ENCODE measurements around the gene STARD3NL.
A peak's percentile ranks its signal among the peaks of the same experiment; 100 is the strongest.
"Not testable (repeated sequence)": the region's sequence is repeated elsewhere in the genome, so short reads cannot be mapped to it uniquely, and the experiment has no call there.

The STARD3NL gene

DNA sequence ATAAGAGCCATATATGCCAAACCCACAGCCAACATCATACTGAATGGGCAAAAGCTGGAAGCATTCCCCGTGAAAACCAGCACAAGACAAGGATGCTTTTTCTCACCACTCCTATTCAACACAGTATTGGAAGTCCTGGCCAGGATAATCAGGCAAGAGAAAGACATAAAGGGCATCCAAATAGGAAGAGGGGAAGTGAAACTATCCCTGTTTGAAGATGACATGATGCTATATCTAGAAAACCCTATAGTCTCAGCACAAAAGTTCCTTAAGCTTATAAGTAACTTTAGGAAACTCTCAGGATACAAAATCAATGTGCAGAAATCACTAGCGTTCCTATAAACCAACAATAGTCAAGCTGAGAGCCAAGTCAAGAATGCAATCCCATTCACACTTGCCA, 23.8 kb upstream of the STARD3NL start:
- Histone ChIP-seq H3K4me1 (peaks cover 0 to 13% (median 0%) of the 10 kb centered on the region in 10 experiments; a peak in 7 of 20 replicates), H3K9me3 (replicated peaks in 1 of 11) (peaks cover 0 to 13% (median 5%) of the 10 kb centered on the region in 11 experiments; a peak in 6 of 22 replicates), H3K9ac (no peak overlapping the region), H3K4me2 (no peak overlapping the region), H3K36me3 (no peaks in the 10 kb centered on the region), H3K4me3 (no peak overlapping the region), H3K27me3 (no peaks in the 10 kb centered on the region), H4K20me1 (no peaks in the 10 kb centered on the region), H3K27ac (no peak overlapping the region)
- no peak for TF ChIP-seq Cebpa-rat (IDR thresholded peaks at IDR 0.05)

DNA sequence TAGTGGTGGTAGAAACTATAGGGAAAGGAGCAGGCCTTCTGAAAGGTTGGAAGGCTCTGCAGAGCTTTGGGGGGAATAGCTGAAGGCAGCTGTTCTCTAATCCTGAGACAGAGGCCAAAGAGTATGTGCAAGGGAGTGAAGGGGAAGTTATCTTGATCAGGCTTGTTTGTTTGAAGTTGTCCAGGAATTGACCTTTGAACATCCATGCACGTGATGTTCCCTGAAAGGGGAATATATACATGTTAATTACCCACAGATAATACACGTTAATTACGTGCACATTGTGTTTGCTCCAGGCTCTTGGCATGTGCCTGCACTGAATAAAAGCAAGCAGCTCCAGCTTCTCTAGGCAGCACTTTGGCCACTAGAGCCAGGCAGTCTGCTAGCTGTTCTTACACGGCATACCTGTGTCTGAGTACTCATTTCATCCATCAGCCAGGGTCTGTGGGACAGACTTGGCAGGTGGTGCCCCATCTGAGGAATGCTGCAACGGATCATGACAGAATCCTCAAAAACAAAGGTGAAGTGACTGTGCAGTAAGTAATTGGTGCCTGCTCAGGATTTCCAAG, 18.0 kb upstream of the STARD3NL start:
- H3K9me3 ChIP-seq (replicated peaks in 1 of 11): peaks cover 0 to 17% (median 6%) of the 10 kb centered on the region in 11 experiments; a peak in 8 of 22 replicates
- H3K4me3 ChIP-seq: no peak overlapping the region
- H4K20me1 ChIP-seq: no peaks in the 10 kb centered on the region
- no peak overlapping the region for H3K27ac ChIP-seq
- no peak overlapping the region for H3K4me2 ChIP-seq
- no peaks in the 10 kb centered on the region for H3K27me3 ChIP-seq
- peaks cover 0 to 20% (median 0%) of the 10 kb centered on the region in 10 experiments; a peak in 7 of 20 replicates for H3K4me1 ChIP-seq
- no peaks in the 10 kb centered on the region for H3K36me3 ChIP-seq
- H3K9ac ChIP-seq: no peak overlapping the region
- no peak for TF ChIP-seq Cebpa-rat (IDR thresholded peaks at IDR 0.05)

DNA sequence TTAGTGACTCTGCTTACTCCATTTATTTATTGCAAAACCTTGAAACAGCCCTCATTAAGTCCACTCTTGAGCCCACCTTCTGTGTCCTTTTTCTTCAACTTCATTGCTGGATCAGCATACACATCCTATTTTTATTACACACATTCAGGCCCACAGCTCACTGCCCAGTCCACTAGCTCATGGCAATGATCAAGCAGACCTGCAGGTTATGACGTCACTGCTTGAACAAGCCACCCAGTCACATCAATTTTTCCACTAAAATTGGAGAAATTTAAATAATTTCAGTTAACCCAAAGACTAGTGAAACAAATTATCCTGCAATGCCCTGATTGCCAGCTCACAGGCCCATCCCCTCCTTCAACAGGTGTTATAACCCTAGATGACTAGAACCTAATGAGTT, 16.0 kb upstream of the STARD3NL start:
- no peak overlapping the region for H3K4me2 ChIP-seq
- H3K9me3 ChIP-seq (replicated peaks in 1 of 11): peaks cover 0 to 8% (median 0%) of the 10 kb centered on the region in 11 experiments; a peak in 2 of 22 replicates
- H3K4me3 ChIP-seq: no peak overlapping the region
- H4K20me1 ChIP-seq: no peaks in the 10 kb centered on the region
- no peak for TF ChIP-seq Cebpa-rat (IDR thresholded peaks at IDR 0.05)
- no peak overlapping the region for H3K9ac ChIP-seq
- H3K4me1 ChIP-seq: peaks cover 0 to 20% (median 0%) of the 10 kb centered on the region in 10 experiments; a peak in 7 of 20 replicates
- H3K27me3 ChIP-seq: no peaks in the 10 kb centered on the region
- H3K36me3 ChIP-seq: no peaks in the 10 kb centered on the region
- no peak overlapping the region for H3K27ac ChIP-seq

DNA sequence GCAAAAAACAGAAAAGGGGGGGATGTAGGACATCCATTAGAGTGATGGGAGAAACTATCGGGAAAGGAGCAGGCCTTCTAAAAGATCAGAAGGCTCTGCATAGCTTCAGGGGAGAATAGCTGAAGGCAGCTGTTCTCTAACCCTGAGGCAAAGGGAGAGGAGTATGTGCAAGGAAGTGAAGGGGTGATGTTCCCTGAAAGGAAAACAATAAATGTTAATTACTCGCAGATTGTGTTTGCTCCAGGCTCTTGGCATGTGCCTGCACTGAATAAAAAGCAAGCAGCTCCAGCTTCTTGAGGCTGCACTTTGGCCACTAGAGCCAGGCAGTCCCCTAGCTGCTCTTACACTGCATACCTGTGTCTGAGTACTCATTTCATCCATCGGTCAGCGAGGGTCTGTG, 14.4 kb upstream of the STARD3NL start:
- H3K36me3 ChIP-seq: no peaks in the 10 kb centered on the region
- H3K9ac ChIP-seq: no peak overlapping the region
- H3K27ac ChIP-seq: no peak overlapping the region
- H3K9me3 ChIP-seq (replicated peaks in 1 of 11): peaks cover 0 to 8% (median 0%) of the 10 kb centered on the region in 11 experiments; a peak in 2 of 22 replicates
- no peaks in the 10 kb centered on the region for H4K20me1 ChIP-seq
- no peak overlapping the region for H3K4me3 ChIP-seq
- H3K4me1 ChIP-seq: peaks cover 0 to 24% (median 6%) of the 10 kb centered on the region in 10 experiments; a peak in 12 of 20 replicates
- H3K27me3 ChIP-seq: no peaks in the 10 kb centered on the region
- TF ChIP-seq Cebpa-rat (IDR thresholded peaks at IDR 0.05): no peak
- no peak overlapping the region for H3K4me2 ChIP-seq

DNA sequence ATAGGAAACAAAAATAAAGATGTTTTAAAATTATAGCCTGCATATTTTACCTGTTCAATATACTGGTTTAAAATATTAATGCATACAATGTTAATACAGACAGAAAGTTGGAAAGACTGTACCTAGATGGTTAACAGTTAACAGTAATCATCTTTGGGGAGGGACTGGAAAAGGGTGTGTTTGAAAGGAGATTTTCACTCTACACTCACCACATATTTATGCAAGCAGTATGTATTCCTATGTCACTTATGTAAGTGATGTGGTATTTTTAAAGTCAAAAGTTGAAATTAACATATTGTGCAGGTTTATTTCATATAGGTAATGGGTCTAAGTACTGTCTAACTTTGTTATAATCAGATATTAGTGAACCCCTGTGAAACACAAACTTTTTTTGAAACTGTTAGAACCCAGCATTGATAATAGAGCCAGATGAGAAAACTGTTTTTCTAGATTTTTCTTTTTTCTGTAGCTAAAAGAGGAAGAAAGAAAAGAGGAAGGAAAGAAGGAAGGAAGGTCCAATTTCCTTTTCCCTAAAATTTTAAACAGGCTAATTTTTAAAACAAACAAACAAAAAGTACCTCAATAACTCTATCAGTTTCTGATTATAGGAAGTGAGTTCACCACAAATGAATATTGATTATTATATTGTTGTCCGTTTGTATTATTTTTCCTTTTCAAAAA, 9.0 kb upstream of the STARD3NL start:
- Histone ChIP-seq H3K27ac (peak overlapping the region in 5 of 11 experiments; percentile 19 to 57 (median 45); a peak in 6 of 22 replicates), H3K9me3 (replicated peaks in 1 of 11) (peaks cover 0 to 5% (median 0%) of the 10 kb centered on the region in 11 experiments; a peak in 2 of 22 replicates), H3K4me1 (peaks cover 6 to 55% (median 28%) of the 10 kb centered on the region in 10 experiments; a peak in 16 of 20 replicates), H3K27me3 (no peaks in the 10 kb centered on the region), H3K36me3 (no peaks in the 10 kb centered on the region), H3K4me2 (peak overlapping the region in 9 of 11 experiments; percentile 16 to 87 (median 64); a peak in 15 of 22 replicates), H3K4me3 (no peak overlapping the region), H3K9ac (no peak overlapping the region), H4K20me1 (no peaks in the 10 kb centered on the region)
- TF ChIP-seq Cebpa-rat (IDR thresholded peaks at IDR 0.05): no peak

DNA sequence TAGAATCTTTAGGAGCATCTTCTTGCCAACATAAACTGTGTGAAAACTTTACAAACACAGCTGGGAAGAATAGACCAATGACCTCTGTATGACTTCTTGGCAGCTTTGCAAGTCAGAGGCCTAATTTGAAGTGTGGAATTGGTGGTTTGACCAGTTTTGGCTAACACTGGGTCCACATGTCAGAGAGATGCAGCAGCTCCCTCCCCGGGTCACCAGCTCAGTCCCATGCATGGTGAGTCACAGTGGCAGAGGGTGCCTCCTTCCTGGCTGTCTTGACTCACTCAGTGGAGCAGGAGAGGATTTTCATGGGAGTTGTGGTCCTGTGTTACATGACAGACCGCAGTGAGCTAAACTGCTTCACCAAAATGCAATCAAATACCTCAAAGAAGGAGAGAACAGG, 8.2 kb upstream of the STARD3NL start:
- Histone ChIP-seq H3K4me1 (peaks cover 6 to 55% (median 28%) of the 10 kb centered on the region in 10 experiments; a peak in 16 of 20 replicates), H3K27ac (peak overlapping the region in 8 of 11 experiments; percentile 5 to 57 (median 32); a peak in 12 of 22 replicates), H4K20me1 (no peaks in the 10 kb centered on the region), H3K36me3 (no peaks in the 10 kb centered on the region), H3K4me3 (no peak overlapping the region), H3K9me3 (replicated peaks in 1 of 11) (peaks cover 0 to 5% (median 0%) of the 10 kb centered on the region in 11 experiments; a peak in 2 of 22 replicates), H3K4me2 (peak overlapping the region in 9 of 11 experiments; percentile 16 to 87 (median 64); a peak in 16 of 22 replicates), H3K9ac (0 out of 22 replicates have a peak overlapping the region, but pooled peaks of 1 of the 11 experiments have one; percentile 34), H3K27me3 (no peaks in the 10 kb centered on the region)
- no peak for TF ChIP-seq Cebpa-rat (IDR thresholded peaks at IDR 0.05)

DNA sequence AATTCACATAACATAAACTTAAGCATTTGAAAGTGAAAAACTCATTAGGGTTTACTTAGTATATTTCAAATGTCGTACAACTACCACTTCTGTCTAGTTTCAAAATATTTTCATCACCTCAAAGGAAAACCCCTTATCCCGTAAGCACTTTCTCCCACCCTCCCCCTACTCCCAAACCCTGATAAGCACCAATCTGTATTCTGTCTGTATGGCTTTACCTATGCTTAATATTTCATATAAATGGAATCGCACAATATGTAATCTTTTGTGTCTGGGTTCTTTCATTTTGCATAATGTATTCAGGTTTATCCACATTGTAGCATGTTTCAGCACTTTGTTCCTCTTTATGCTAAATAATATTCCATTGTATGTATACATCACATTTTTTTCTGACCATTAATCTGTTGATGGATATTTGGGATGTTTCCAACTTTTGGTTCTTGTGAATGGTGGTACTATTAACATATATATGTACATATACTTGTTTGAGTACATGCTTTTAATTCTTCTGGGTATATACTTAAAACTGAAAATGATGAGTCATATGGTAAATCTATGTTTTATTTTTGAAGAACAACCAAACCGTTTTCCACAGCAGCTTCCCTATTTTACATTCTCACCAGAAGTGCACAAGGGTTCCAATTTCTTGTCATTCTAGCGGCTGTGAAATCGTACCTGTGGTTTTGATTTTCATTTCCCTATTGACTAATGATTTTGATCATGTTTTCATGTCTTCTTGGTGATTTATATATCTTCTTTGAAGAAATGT, 6.2 kb upstream of the STARD3NL start:
- Histone ChIP-seq H3K4me3 (no peak overlapping the region; a peak in 1 of 20 replicates), H3K27ac (peak overlapping the region in 5 of 11 experiments; percentile 7 to 49 (median 33); a peak in 9 of 22 replicates), H3K27me3 (no peaks in the 10 kb centered on the region), H3K4me2 (peak overlapping the region in 5 of 11 experiments; percentile 27 to 87 (median 58); a peak in 10 of 22 replicates), H4K20me1 (no peaks in the 10 kb centered on the region), H3K4me1 (peaks cover 6 to 55% (median 28%) of the 10 kb centered on the region in 10 experiments; a peak in 16 of 20 replicates), H3K9ac (no peak overlapping the region), H3K9me3 (replicated peaks in 1 of 11) (peaks cover 0 to 12% (median 0%) of the 10 kb centered on the region in 11 experiments; a peak in 4 of 22 replicates), H3K36me3 (no peaks in the 10 kb centered on the region)
- no peak for TF ChIP-seq Cebpa-rat (IDR thresholded peaks at IDR 0.05)

DNA sequence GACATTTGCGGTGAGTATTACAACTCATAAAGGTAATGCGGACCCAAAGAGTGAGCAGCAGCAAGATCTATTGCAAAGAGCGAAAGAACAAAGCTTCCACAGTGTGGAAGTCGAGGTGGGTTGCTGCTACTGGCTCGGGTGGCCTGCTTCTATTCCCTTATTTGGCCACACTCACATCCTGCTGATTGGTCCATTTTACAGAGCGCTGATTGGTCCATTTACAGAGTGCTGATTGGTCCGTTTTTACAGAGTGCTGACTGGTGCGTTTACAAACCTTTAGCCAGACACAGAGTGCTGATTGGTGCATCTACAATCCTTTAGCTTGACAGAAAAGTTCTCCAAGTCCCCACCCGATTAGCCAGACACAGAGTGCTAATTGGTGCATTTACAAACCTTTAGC, 2.5 kb upstream of the STARD3NL start:
- not testable (repeated sequence) for H3K4me3 ChIP-seq, H3K27me3 ChIP-seq, H3K27ac ChIP-seq, H3K36me3 ChIP-seq, H3K4me2 ChIP-seq, H3K9ac ChIP-seq
- peaks cover 0 to 12% (median 0%) of the 10 kb centered on the region in 11 experiments; a peak in 4 of 22 replicates for H3K9me3 ChIP-seq (replicated peaks in 1 of 11)
- peaks cover 16 to 47% (median 26%) of the 10 kb centered on the region in 10 experiments for H3K4me1 ChIP-seq
- H4K20me1 ChIP-seq: peaks cover 0 to 11% (median 0%) of the 10 kb centered on the region in 11 experiments; a peak in 9 of 22 replicates
